HFF-Myc (cell line): ENCODE measurements around the gene AARS2.
A peak's percentile ranks its signal among the peaks of the same experiment; 100 is the strongest.

Experiments used
- DNase-seq: peaks from one replicate; pipeline ENCODE4 v3.0.0-alpha.2; 2011; ENCODE audit warnings: low read depth; ENCODE audit errors: extremely low read depth
- H3K4me3 ChIP-seq: replicated peaks from 2 replicates; pipeline ENCODE4 v1.5.1; 2011; ENCODE audit warnings: low read depth, mild to moderate bottlenecking, control low read depth, low read length
- CTCF ChIP-seq: IDR thresholded peaks from 2 replicates; pipeline ENCODE4 v1.5.1; 2012; ENCODE audit warnings: mild to moderate bottlenecking, low read depth, low read length, control low read depth; ENCODE audit errors: missing control alignments

Gene AARS2

GRCh38 chr6:44306710-44307109 lies 6.4 kb downstream of the AARS2 start:
- TF ChIP-seq CTCF: no peak
- H3K4me3 ChIP-seq: no peak overlapping the region

GRCh38 chr6:44305200-44305725 lies 7.9 kb downstream of the AARS2 start:
- no peak for DNase-seq
- TF ChIP-seq CTCF: no peak
- H3K4me3 ChIP-seq: no peak overlapping the region

More at GRCh38 chr6:44306710-44307109, 6.4 kb downstream of the AARS2 start:
- DNase-seq: no peak

- no peak for DNase-seq
- no peak overlapping the region for H3K4me3 ChIP-seq
- peak; percentile 83 for TF ChIP-seq CTCF
Observed at GRCh38 chr6:44304282-44305199, 8.6 kb downstream of the AARS2 start.

GRCh38 chr6:44303842-44304241 lies 9.3 kb downstream of the AARS2 start:
- H3K4me3 ChIP-seq: no peak overlapping the region
- no peak for TF ChIP-seq CTCF
- no peak for DNase-seq

GRCh38 chr6:44302856-44303255 lies 10.3 kb downstream of the AARS2 start:
- no peak for TF ChIP-seq CTCF
- H3K4me3 ChIP-seq: no peak overlapping the region
- DNase-seq: no peak

- DNase-seq: no peak
- TF ChIP-seq CTCF: no peak
- no peak overlapping the region for H3K4me3 ChIP-seq
Observed at GRCh38 chr6:44301782-44302564, 11.2 kb downstream of the AARS2 start.
